Keratinocyte (primary cell): ENCODE data around the gene KMT2B. TPM values are rescaled to one million over a fixed set of nuclear protein-coding genes. Genes with fewer than 3 reads are reported as not detected.

Source experiments
- DNase-seq: peaks from one replicate; pipeline ENCODE4 v3.0.0-alpha.2; 2011; ENCODE audit warnings: low read depth, missing footprints, low spot score
- FAIRE-seq: peaks from 2 replicates; lab custom pipeline; 2011; peaks lifted over from hg19 to GRCh38; lab: Jason Lieb, UNC
- H2AFZ ChIP-seq: 2 replicates; pipeline ENCODE4 v1.6.0; 2012; ENCODE audit warnings: low read length, control low read depth, inconsistent platforms; ENCODE audit not compliant: control insufficient read depth
- H3K27ac ChIP-seq: 2 replicates; pipeline ENCODE4 v1.5.1; 2011; ENCODE audit warnings: low read length; ENCODE audit not compliant: control insufficient read depth, insufficient read depth
- H3K27me3 ChIP-seq: 3 replicates; pipeline ENCODE4 v1.6.0; 2011; ENCODE audit warnings: low read length; ENCODE audit not compliant: control insufficient read depth, insufficient read depth; ENCODE audit errors: extremely low read depth
- H3K36me3 ChIP-seq, 2 experiments: 2 replicates in 1 of 2; 3 replicates in 1 of 2; pipeline ENCODE4 v1.5.1; 2011; ENCODE audit warnings: low read length in 2 of 2, mild to moderate bottlenecking in 1 of 2; ENCODE audit not compliant: control insufficient read depth in 2 of 2, insufficient read depth in 2 of 2; ENCODE audit errors: extremely low read depth in 1 of 2
- H3K4me1 ChIP-seq: 3 replicates; pipeline ENCODE4 v1.5.1; 2011; ENCODE audit warnings: low read length; ENCODE audit not compliant: control insufficient read depth, insufficient read depth; ENCODE audit errors: extremely low read depth
- H3K4me2 ChIP-seq: 3 replicates; pipeline ENCODE4 v1.6.0; 2011; ENCODE audit warnings: low read depth, low read length; ENCODE audit not compliant: control insufficient read depth, insufficient read depth; ENCODE audit errors: extremely low read depth
- H3K4me3 ChIP-seq, 3 experiments: fragments of 200-600 bp in 1 of 3; sonication (generic) in 1 of 3; 2 replicates in 2 of 3; 3 replicates in 1 of 3; pipeline ENCODE4 v1.5.1; 2011 to 2016; ENCODE audit warnings: low read length in 3 of 3, mild to moderate bottlenecking in 3 of 3, control low read depth in 2 of 3, inconsistent platforms in 1 of 3, low read depth in 1 of 3, mixed read lengths in 1 of 3, mixed run types in 1 of 3, moderate library complexity in 1 of 3; ENCODE audit not compliant: control insufficient read depth in 2 of 3, insufficient read depth in 2 of 3; ENCODE audit errors: extremely low read depth in 1 of 3
- H3K79me2 ChIP-seq: 2 replicates; pipeline ENCODE4 v1.6.0; 2012; ENCODE audit warnings: low read length; ENCODE audit not compliant: control insufficient read depth, insufficient read depth
- H3K9ac ChIP-seq: 3 replicates; pipeline ENCODE4 v1.6.0; 2011; ENCODE audit warnings: low read length; ENCODE audit not compliant: control insufficient read depth, insufficient read depth; ENCODE audit errors: extremely low read depth
- H3K9me1 ChIP-seq: 3 replicates; pipeline ENCODE4 v1.6.0; 2011; ENCODE audit warnings: low read length; ENCODE audit not compliant: control insufficient read depth, insufficient read depth; ENCODE audit errors: extremely low read depth
- H3K9me3 ChIP-seq: 2 replicates; pipeline ENCODE4 v1.5.1; 2012; ENCODE audit warnings: low read depth, low read length; ENCODE audit not compliant: control insufficient read depth
- H4K20me1 ChIP-seq: 3 replicates; pipeline ENCODE4 v1.6.0; 2011; ENCODE audit warnings: low read length; ENCODE audit not compliant: control insufficient read depth, insufficient read depth; ENCODE audit errors: extremely low read depth
- CTCF ChIP-seq, 3 experiments: IDR thresholded peaks in 1 of 3; conservative IDR thresholded peaks in 1 of 3; optimal IDR thresholded peaks in 1 of 3; 2 replicates in 2 of 3; 3 replicates in 1 of 3; pipeline versions ENCODE3 to v1.5.1; 2011; ENCODE audit warnings: low read length in 3 of 3, mild to moderate bottlenecking in 3 of 3, moderate library complexity in 2 of 3, control low read depth in 1 of 3, inconsistent platforms in 1 of 3; ENCODE audit not compliant: insufficient read depth in 2 of 3; ENCODE audit errors: extremely low read depth in 1 of 3
- EZH2 ChIP-seq: IDR thresholded peaks from one replicate; pipeline ENCODE4 v1.6.1; 2012; ENCODE audit warnings: inconsistent platforms, mild to moderate bottlenecking, low read length, moderate library complexity
- dilution Hi-C: fragments of 300-500 bp; cut with MboI; formaldehyde crosslinking; loops from one replicate; pipeline ENCODE4 v1.7.0; 2020; ENCODE audit warnings: low sequenced_read_pairs; ENCODE audit not compliant: extremely low pct_ligation_motif_present
- polyA plus RNA-seq, 5 experiments: library from polyadenylated mRNA; depleted of rRNA in 3 of 5; stranded (reverse) in 3 of 5; stranded (forward) in 1 of 5; unstranded in 1 of 5; fragments of >200 nt; gene quantifications; 1 replicate in 1 of 5; 2 replicates in 3 of 5; 3 replicates in 1 of 5; pipeline versions ENCODE4 v1.2.1 to v1.2.3, GENCODE V29; 2011 to 2012; ENCODE audit warnings: missing spikeins in 2 of 5, low read depth in 1 of 5, low replicate concordance in 1 of 5

KMT2B gene
- polyA plus RNA-seq, 1 donor (not counting 4 experiments of a cell fraction or from before 2014, with no cell fraction given) = 7.7 TPM

GRCh38 chr19:35780717-35781116, 62.9 kb downstream of the KMT2B start:
- no peak overlapping the region for H3K9ac ChIP-seq
- FAIRE-seq (no peak), DNase-seq (no peak)
- dilution Hi-C loops = no loop called here
- TF ChIP-seq EZH2 (no peak), CTCF (optimal IDR thresholded peaks at IDR 0.05 in 1 of 3, IDR thresholded peaks at IDR 0.05 in 1 of 3, conservative IDR thresholded peaks at IDR 0.05 in 1 of 3; ENCODE audit: extremely low read depth in 1 of 3, insufficient read depth in 2 of 3, low read length in 3 of 3) (no peak)
- H3K79me2 ChIP-seq = no peaks in the 10 kb centered on the region
- no peaks in the 10 kb centered on the region for H3K9me3 ChIP-seq
- no peak overlapping the region for H2AFZ ChIP-seq
- H3K36me3 ChIP-seq = no peaks in the 10 kb centered on the region
- no peaks in the 10 kb centered on the region for H3K4me1 ChIP-seq
- no peak overlapping the region for H3K4me2 ChIP-seq
- no peaks in the 10 kb centered on the region for H3K27me3 ChIP-seq
- no peaks in the 10 kb centered on the region for H4K20me1 ChIP-seq
- H3K4me3 ChIP-seq = no peak overlapping the region
- no peak overlapping the region for H3K27ac ChIP-seq
- no peaks in the 10 kb centered on the region for H3K9me1 ChIP-seq

GRCh38 chr19:35781650-35782049, 63.8 kb downstream of the KMT2B start:
- H3K27me3 ChIP-seq = no peaks in the 10 kb centered on the region
- H3K27ac ChIP-seq = no peak overlapping the region
- no peak overlapping the region for H3K4me3 ChIP-seq
- H3K79me2 ChIP-seq = no peaks in the 10 kb centered on the region
- H3K9me1 ChIP-seq = no peaks in the 10 kb centered on the region
- H3K36me3 ChIP-seq = no peaks in the 10 kb centered on the region
- FAIRE-seq = no peak
- TF ChIP-seq CTCF (optimal IDR thresholded peaks at IDR 0.05 in 1 of 3, IDR thresholded peaks at IDR 0.05 in 1 of 3, conservative IDR thresholded peaks at IDR 0.05 in 1 of 3; ENCODE audit: extremely low read depth in 1 of 3, insufficient read depth in 2 of 3, low read length in 3 of 3) (no peak), EZH2 (no peak)
- H3K4me1 ChIP-seq = no peaks in the 10 kb centered on the region
- H3K9me3 ChIP-seq = no peaks in the 10 kb centered on the region
- dilution Hi-C loops = no loop called here
- no peak overlapping the region for H3K4me2 ChIP-seq
- H4K20me1 ChIP-seq = no peaks in the 10 kb centered on the region
- DNase-seq = no peak
- H3K9ac ChIP-seq = no peak overlapping the region
- H2AFZ ChIP-seq = no peak overlapping the region
